HG03045 (cell line): Measurements from ENCODE around the gene PRELID3B.
"Not testable (repeated sequence)": the region's sequence is repeated elsewhere in the genome, so short reads cannot be mapped to it uniquely, and the experiment has no call there.

Experiments
- ATAC-seq: cut with Tn5 transposase; IDR thresholded peaks from one replicate; pipeline ENCODE4 v1.9.1; 2021; ENCODE audit warnings: mild to moderate bottlenecking, moderate library complexity; ENCODE audit not compliant: unreplicated experiment

The PRELID3B gene

DNA sequence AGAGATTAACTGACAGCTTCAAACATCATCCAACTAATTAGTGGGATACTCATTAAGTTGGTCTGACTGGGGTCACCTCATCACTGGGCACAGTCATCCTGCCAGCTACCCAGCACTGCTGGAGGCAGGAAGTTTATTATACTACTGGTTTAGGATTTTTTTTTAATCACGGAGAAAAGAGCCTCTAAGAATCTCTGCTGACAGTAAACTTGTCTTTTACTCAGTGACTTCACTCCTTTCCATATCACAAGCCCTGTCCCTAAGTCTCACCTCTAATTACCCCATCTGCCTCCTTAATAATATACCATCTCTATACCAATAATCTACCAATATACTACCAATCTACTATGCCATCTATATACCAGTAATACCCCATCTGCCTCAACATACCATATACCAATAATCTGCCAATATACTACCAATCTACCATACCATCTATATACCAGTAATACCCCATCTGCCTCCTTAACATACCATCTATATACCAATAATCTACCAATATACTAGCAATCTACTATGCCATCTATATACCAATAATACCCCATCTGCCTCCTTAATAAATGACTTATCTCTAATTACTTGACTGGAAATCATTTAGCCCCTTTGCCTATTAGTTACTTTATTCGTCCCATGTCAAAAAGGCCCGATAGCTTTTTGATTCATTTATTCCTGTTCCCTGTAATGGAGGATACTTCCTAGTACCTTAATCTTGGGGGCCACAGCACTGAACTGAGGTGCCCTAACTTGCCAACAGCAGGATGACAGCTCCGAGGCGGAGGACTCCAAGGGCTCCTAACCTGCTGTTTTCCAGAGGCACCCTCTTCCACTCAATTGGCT is 15.5 kb downstream of the PRELID3B start:
- ATAC-seq: no peak

DNA sequence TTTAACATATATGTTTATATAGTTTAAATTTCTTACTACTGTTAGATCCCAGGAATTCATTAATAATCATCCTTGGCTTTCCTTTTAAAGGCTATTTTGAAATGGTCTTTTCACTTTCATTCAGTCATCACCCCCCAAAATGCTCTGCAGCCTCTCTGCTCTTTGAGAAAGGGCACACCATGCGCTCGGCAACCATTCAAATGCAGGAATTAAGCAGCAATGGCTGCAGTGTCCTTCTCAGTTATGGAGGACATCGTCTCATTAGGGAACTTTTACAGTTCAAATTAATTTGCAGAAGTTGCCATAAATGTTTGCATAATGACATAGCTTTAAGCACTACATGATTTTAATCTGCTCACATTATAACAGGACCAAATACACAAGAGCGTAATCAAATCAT is 17.1 kb downstream of the PRELID3B start:
- no peak for ATAC-seq

DNA sequence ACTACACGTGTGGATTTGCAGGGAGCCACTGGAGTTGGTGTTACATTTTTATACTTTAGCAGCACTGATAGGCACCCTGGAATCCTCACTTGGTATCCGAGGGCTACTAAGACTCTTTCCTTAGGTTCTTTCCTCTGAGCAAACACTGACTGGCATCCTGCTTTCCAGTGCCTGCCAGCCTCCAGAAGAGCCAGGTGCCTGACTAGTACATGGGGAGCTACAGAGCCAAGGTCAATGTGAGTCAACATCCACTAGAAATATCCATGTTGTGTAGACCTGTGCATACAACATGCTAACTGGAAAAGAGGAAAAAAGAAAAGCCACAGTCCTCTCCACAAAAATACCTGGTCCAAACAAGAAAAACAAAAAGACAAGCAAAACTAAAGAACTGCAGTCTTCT is 17.5 kb downstream of the PRELID3B start:
- ATAC-seq: no peak

DNA sequence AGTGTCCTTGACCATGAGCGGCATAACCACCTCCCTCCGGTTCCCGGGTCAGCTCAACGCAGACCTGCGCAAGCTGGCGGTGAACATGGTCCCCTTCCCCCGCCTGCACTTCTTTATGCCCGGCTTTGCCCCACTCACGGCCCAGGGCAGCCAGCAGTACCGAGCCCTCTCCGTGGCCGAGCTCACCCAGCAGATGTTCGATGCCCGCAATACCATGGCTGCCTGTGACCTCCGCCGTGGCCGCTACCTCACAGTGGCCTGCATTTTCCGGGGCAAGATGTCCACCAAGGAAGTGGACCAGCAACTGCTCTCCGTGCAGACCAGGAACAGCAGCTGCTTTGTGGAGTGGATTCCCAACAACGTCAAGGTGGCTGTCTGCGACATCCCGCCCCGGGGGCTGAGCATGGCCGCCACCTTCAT is 18.5 kb downstream of the PRELID3B start:
- ATAC-seq: no peak

DNA sequence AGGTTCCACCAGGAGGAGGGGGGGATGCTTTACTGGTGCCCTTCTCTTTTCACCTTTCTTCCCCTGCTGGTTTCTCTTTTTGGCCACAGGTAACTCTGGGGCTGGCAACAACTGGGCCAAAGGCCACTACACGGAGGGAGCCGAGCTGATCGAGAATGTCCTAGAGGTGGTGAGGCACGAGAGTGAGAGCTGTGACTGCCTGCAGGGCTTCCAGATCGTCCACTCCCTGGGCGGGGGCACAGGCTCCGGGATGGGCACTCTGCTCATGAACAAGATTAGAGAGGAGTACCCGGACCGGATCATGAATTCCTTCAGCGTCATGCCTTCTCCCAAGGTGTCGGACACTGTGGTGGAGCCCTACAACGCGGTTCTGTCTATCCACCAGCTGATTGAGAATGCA is 19.0 kb downstream of the PRELID3B start:
- ATAC-seq: no peak

DNA sequence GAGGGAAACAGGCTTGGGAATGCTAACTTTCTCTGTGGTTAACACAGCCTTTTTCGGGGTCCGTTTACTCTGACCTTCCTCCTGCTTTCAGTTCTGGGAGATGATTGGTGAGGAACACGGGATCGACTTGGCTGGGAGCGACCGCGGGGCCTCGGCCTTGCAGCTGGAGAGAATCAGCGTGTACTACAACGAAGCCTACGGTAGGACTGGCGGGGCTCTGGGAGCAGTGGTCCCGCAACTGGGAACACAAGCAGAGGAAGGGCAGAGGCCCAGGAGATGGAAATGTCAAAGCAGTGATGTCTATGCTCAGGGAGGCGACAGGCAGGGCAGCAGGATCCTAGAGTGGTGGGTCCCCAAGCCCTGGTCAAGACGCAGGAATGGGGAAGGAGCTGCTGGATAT is 19.8 kb downstream of the PRELID3B start:
- no peak for ATAC-seq

DNA sequence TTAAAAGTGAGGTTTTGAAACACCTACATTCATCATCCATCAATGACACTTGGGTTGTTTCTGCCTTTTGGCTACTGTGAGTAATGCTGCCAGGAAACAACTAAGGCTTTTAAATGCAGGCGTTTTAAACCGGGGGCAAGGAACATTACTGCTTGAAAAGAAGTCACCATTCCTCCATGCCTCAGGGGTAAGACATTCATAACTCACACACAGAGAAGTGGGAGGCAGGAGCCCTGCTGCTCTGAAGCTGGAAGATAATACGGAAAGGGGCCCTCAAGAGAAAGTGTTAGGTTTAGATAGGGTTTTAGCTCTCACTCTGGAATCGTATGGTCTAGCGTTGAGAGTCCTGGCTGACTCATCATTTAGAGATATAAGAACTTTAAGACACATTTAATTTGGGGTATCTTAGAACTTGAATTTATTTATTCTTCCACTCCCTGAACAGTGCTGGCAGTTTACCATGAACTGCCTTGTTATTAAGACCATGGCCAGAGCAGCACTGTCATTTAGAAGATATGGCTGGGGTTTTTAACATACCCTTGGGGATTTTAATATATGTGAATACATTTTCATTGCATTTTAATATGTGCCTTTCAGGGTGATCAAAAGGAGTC is 21.5 kb downstream of the PRELID3B start:
- no peak for ATAC-seq

DNA sequence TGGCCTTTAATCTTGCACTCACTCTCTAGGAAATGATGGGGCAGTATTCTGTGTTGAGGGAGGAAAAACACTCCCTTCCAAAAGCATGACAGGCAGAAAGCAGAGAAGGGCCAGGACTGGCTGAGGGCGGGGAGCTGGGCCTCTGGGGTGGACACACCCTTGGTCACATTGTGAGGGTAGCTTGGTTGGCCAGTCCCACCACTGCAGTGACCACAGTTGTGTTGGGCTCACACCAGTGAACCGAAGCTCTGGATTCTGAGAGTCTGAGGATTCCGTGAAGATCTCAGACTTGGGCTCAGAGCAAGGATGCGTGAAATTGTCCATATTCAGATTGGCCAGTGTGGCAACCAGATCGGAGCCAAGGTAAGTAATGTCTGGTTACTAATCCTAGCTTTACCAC is 23.4 kb downstream of the PRELID3B start, which contains the start of gene TUBB1:
Gene TUBB1 (plus strand): TSS at position 213 of the 400 bp plus-strand sequence. CDS start 94 bp downstream, at position 307.
- no peak for ATAC-seq

DNA sequence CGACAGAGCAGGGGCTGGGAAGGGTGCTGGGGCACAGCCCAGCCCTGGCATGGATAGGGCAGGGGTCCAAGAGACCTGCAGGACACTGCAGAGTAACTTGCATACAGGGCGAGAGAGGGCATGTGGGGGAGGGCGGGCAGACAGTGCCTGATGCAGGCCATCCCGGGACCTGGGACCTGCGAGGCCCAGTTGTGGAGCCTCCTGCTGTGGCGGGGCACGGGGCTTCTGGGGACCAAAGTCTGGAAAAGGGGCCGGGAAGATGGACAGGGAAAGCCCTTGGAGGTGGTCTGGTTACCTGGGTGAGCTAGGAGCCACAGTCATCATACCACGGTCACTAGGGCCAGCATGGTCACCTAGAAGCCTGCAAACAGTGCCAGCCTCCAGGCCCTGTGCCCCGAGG is 23.8 kb downstream of the PRELID3B start:
- no peak for ATAC-seq

DNA sequence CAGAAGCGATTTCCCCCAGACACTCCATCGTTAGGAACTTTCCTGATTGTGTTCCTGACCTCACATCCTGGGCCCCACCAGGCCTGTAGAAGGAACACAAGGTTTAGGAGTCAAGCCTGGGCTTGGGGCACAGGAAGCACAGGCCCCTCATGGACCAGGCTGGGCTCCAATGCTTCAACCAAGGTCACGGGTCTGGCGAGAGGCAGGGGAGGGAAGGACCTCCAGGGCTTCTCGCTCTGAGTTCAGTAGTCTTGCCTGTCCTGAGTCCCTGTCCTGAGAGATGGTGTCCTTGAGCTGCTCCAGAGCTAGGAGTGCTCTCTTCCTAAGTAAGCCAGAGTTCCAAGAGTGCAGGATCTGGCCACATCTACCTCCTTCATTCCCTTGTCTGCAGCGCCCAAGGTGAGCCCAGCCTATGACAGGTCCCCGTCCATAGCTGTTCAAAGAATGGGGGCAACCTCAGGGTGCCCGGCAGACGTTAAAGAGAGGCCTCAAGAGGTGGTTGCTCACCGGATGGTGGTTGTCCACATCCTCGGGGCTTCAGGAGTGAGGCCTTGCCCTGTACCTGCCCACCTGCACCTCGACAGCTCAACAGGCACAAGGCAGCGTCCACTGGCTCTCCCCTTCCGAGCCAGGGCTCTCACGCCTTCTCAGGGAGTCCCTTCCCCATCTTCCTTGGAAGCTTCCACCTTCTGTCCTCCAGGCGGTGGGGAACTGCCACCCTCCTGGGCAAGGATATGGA is 24.9 kb downstream of the PRELID3B start:
- no peak for ATAC-seq

DNA sequence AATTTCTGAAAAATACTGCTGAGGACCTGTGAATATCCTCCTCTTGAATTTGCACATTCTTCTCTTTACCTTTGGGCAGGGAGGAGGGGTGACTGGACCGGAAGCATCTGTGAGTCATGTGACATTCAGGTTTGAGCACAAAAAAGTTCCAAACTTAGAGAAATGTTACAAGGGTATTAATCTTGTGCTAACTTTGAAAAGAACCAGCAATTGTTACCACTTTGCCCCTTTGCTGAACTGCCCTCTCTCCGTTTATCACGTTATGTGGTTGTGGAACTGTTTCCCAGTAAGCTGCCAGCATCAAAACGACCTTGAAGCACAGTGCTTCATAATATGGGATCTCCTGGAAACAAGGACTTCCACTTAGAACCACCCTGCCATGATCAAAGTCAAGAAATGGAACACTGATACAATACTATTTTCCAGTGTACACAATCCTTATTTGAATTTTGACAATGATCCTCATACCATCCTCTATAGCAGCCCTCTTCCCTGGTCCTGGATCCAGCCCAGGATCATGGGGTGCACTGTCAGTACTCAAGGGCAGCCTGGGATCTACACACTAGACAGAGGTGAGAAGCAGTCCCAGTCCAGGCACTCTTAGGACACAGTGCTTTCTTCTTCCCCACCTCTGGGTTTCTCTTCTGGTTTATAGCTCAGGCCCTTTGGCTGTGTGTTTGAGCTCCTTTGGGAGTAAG is 25.6 kb downstream of the PRELID3B start:
- ATAC-seq: no peak

DNA sequence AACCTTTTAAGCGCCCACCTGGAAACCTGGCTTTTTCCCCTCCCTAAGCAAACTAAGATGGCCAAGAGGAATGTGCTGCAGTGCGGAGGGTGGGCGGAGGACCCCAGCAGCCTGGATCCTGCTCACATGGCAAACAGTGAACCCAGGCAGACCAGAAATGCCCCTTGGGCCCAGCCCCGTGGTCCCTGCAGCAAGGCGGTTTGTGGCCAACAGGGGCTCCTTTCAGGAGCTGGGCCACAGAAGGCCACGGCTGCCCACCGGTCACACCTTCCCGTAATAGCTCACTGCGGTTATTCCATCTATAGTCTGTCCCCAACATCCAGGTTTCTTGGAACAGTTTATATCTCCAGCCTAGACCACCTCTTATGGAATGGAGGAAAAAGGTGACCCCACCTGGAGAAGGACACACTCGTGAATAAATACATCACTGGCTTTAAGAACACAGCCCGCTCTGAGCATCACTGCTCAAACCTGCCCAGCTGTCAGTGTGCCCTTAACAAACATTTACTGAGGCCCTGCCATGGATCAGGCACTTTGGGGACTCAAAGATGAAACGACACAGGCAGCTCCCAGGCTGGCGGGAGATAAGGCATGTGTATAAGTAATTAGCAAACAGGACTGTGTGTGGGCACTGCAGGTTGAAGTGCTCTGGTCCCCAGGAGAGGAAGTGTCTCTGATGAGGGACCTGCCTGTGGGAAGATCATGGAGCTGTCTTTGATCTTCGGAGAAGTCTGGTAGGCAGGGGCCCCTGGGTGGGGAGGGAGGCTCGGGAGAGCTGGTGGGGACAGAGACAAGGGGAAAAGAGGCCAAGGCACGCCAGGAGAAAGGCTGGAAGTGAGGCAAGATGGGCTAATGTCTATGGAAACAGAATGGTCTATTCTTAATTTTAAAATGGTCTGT is 26.5 kb downstream of the PRELID3B start:
- ATAC-seq: no peak

DNA sequence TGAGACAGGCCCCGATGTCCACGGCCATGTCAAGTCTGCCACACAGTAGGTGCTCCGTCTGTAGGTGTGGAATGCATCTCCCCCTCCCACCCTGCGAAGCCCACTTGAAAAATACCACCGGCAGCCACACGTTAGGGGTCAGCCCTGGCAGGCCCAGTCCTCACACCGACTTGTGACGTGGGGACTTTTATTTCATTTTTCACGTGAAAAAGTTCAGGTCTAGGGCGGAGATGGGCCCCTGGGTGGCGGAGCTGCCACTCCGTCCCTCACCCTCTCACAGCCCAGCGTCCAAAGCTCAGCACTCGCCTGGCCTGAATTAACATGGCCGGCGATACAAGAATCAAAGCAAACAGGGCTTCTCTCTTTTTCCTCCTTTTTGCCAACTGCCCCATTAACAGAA is 27.2 kb downstream of the PRELID3B start:
- no peak for ATAC-seq

DNA sequence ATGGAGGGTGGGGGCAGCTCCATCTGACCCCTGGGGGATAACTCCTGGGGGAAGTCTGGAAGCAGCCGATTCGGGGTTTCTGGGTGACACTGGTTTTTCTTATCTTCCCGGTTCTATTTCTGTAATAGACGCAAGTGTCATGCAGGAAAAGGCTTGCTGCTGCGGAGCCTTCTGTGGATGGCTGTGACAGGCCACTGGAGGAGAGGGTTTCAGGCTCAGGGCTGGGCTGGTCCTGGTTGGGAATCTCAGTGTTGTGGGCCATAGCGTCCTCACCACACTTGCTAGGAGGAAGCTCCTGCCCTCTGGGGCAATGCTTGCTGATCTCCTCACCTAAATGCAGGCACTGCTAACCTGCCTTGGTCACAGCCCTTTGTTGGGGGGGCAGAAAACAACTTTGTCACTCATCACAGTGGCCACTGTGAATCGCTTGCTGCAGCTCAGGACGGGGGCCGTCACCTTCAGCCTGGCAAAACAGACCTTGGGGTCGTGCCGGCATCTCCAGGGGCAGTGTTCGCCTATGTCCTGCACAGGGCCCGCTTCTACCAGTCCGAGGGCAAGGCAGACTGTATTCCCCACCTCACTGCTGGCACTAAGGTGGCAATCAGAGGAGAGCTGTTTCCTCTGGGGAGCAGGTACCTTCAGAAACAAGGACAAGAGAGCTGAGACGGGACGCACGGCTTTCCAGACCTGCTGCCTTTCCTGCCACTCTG is 27.8 kb downstream of the PRELID3B start:
- no peak for ATAC-seq

DNA sequence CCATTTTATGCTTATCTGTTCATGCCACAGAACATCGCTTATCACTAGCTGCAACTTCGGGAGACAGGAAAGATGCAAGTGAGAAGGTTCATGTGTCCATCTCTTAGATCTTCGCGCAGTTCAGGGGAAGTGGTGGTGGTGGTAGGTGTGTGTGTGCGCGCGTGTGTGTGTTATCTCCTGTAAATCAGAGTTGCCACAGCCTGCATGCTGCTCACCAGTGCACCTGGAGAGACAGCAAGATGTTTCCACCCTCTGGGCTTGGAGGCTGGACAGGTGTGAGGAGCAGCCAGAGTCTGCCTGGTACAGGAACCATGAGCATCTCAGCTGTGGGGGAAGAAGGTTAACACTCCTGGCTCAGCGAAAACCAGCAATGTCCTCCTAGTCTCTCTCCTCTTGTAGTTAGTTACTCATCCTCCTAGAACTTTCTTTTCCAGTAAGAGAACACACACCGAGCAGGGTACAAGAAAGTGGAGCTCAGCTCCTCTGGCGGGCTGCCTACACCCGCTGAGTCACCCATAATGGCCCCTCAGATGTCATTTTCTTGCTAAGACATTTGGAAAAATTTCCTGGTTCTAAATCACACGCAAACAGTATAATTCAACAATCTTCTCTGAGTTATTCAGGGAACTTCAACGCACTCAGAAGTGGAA is 28.5 kb downstream of the PRELID3B start:
- ATAC-seq: no peak

DNA sequence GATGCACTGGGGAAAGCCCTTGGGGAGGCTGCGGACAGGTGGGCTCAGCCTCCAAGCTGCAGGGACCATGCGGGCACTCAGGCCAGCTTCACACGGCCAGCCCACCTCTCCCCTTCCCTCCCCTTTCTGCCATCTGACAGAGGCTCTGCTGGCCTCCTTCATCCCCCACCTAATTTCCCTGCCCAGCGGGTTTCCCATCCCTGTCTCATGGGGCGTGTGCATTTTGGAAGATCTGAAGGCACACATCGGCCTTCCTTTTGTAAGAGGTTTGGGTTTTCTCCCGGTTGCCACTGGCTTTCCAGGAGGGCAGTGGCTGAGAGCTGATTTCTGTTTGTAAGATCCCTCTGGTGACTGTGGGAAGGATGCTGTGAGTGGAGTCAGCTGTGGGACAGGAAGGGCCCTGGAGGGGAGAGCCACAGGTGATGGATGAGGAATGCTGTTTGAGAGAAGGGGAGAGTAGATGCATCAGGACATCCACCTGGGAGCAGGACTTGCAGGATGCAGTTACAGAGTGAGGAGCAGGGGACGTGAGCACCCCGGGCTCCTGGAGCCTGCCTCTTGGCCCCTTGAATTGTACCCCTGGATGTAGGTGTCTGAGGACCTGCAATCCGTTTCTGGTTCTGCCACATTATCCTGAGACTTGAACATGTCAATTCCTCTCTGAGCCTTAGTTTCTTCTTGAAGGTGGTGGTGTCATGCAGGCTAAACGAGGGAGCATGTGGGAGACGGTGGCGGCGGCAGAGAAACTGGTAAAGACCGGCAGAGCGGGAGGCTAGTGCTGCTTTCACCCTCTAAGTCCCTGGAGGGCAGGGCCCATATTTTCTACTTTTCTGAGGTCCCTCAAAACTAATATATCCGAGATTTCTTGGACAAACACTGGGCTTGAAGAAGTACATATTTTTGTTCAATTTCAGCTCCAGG is 29.3 kb downstream of the PRELID3B start:
- ATAC-seq: no peak

DNA sequence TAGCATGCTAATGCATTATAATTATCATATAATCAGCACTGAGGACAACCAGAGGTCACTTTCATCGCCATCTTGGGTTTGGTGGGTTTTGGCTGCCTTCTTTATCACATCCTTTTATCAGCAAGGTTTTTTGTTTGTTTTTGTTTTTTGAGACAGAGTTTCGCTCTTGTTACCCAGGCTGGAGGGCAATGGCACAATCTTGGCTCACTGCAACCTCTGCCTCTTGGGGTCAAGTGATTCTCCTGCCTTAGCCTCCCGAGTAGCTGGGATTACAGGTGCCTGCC is 30.8 kb downstream of the PRELID3B start:
- not testable (repeated sequence) for ATAC-seq
